SK-N-SH treated with all-trans-retinoic acid at 6 μM for 48 hours (cell line): Measurements from ENCODE around the gene PLCB2.

ENCODE experiments used
- GLIS3 ChIP-seq: fragments of 250-450 bp; sonication (Bioruptor Pico); IDR thresholded peaks from 2 replicates; pipeline ENCODE4 v1.5.0; 2020; ENCODE audit warnings: mild to moderate bottlenecking, moderate library complexity
- ISL1 ChIP-seq: fragments of 250-450 bp; sonication (Bioruptor Pico); IDR thresholded peaks from 2 replicates; pipeline ENCODE4 v2.1.2; 2022; ENCODE audit warnings: mild to moderate bottlenecking, moderate library complexity
- SNAI2 ChIP-seq: fragments of 250-450 bp; sonication (Bioruptor Pico); IDR thresholded peaks from 2 replicates; pipeline ENCODE4 v1.5.0; 2020; ENCODE audit warnings: mild to moderate bottlenecking, moderate library complexity
- TCF4 ChIP-seq: fragments of 250-450 bp; sonication (Bioruptor Pico); IDR thresholded peaks from 2 replicates; pipeline ENCODE4 v1.8.0; 2021; ENCODE audit warnings: mild to moderate bottlenecking, moderate library complexity, borderline replicate concordance
- ZFP3 ChIP-seq: fragments of 250-450 bp; sonication (Bioruptor Pico); IDR thresholded peaks from 2 replicates; pipeline ENCODE4 v1.5.0; 2020; ENCODE audit warnings: mild to moderate bottlenecking, moderate library complexity

GRCh38 chr15:40285554-40286011 lies 22.2 kb downstream of the PLCB2 start:
- no peak for TF ChIP-seq ISL1 (CRISPR knock-in tag)
- no peak for TF ChIP-seq GLIS3 (CRISPR knock-in tag)
- TF ChIP-seq TCF4, result no peak
- no peak for TF ChIP-seq ZFP3 (CRISPR knock-in tag)
- no peak for TF ChIP-seq SNAI2
